Nephron progenitor cell (in vitro differentiated cells): ENCODE measurements around the gene GCSAM.
A peak's percentile ranks its signal among the peaks of the same experiment; 100 is the strongest.

Source experiments
- DNase-seq: peaks from one replicate; pipeline ENCODE4 v3.0.0; 2021
- H3K27ac Mint-ChIP-seq: 2 replicates; pipeline ENCODE4 v1.8.0; 2021; ENCODE audit warnings: mild to moderate bottlenecking, moderate library complexity, mixed read lengths
- H3K27me3 Mint-ChIP-seq: 2 replicates; pipeline ENCODE4 v1.8.0; 2021; ENCODE audit warnings: mild to moderate bottlenecking, low read depth, mixed read lengths; ENCODE audit not compliant: poor library complexity
- H3K36me3 Mint-ChIP-seq: 2 replicates; pipeline ENCODE4 v1.8.0; 2021; ENCODE audit warnings: low read depth, mixed read lengths
- H3K4me1 Mint-ChIP-seq: 2 replicates; pipeline ENCODE4 v1.8.0; 2021; ENCODE audit warnings: mixed read lengths
- H3K4me3 Mint-ChIP-seq: 2 replicates; pipeline ENCODE4 v1.8.0; 2021; ENCODE audit warnings: mild to moderate bottlenecking, moderate library complexity, mixed read lengths
- H3K9me3 Mint-ChIP-seq: 2 replicates; pipeline ENCODE4 v1.8.0; 2021; ENCODE audit warnings: mild to moderate bottlenecking, moderate library complexity, mixed read lengths
- CTCF ChIP-seq: fragments of 200-600 bp; sonication (generic); IDR thresholded peaks from 2 replicates; pipeline ENCODE4 v1.5.0; 2021; ENCODE audit warnings: antibody characterized with exemption

GCSAM gene, protein sequence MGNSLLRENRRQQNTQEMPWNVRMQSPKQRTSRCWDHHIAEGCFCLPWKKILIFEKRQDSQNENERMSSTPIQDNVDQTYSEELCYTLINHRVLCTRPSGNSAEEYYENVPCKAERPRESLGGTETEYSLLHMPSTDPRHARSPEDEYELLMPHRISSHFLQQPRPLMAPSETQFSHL

DNA sequence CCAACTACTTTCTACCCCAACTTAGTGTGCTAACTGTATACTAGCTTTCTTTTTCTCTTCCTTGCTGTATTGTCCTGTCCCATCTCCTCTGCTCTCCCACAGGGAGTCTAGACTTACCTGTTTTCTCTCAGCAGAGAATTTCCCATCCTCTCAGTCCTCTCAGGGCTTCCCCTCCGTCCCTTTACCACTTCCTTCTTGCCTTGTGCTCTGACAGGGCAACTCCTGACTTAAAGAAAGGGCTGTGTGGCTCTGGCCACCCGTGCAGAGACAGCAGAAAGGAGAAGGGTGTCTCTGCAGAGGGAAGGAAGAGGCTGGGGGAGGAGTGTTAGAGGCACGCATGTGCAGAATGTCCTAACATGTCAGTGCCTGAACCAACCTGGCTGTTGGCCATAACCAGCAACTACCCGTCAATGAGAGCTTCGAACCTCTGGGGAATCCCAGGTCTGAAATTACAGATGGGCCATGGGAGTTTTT, at the start of gene GCSAM:
Gene GCSAM (minus strand): TSS at position 274 of the 474 bp plus-strand sequence. CDS start 128 bp downstream, at position 146.
- no peaks in the 10 kb centered on the region for H3K27me3 Mint-ChIP-seq
- no peak within 1 kb of the TSS for H3K4me3 Mint-ChIP-seq
- H3K27ac Mint-ChIP-seq, result peak within 1 kb of the TSS; percentile 97
- peaks cover 76% of the 10 kb centered on the region for H3K4me1 Mint-ChIP-seq
- peaks cover 45% of the 10 kb centered on the region for H3K36me3 Mint-ChIP-seq
- no peak for TF ChIP-seq CTCF
- no peaks in the 10 kb centered on the region for H3K9me3 Mint-ChIP-seq
- DNase-seq, result no peak

DNA sequence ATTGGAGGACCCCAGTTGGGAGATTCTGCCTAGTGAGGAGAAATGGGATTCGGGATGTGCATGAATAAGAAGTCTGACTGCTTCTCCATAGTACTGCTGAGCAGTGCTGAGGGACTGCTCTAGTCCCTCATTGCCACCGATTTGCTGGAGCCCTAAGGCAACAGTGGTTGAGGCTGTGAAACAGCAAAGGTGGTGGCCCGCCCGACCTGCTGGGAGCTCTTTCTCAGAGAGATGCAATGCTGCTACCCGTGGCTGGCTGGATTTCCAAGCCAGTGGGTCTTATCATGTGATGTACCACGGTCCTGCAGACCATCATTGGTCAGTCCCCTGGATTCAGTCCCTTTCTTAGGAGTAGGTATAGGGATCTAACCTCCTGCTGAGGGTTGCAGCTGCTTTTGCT, 42.6 kb upstream of the GCSAM start:
- no peak overlapping the region for H3K4me3 Mint-ChIP-seq
- peaks cover 3% of the 10 kb centered on the region for H3K27me3 Mint-ChIP-seq
- no peaks in the 10 kb centered on the region for H3K9me3 Mint-ChIP-seq
- peaks cover 15% of the 10 kb centered on the region for H3K36me3 Mint-ChIP-seq
- no peak for TF ChIP-seq CTCF
- DNase-seq, result no peak
- H3K27ac Mint-ChIP-seq, result no peak overlapping the region
- H3K4me1 Mint-ChIP-seq, result no peaks in the 10 kb centered on the region

DNA sequence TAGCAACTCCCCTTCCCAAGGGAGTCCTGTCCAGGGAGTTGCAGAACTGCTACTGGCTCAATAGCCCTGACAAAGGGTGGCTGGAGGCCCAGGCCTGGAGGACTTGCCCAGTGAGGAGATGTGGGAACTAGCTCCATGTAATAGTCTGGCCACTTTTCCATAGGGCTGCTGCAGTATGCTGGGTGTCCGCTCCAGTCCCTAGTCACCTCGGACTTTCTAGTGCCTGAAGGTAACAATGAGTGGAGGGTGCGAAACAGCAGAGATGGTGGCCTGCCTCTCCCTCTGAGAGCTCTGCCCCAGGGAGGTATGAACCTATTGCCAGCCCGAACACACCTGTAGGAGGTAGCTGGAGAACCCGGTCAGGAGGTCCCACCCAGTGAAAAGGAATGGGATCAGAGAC, 42.0 kb upstream of the GCSAM start:
- no peaks in the 10 kb centered on the region for H3K9me3 Mint-ChIP-seq
- H3K4me1 Mint-ChIP-seq, result no peaks in the 10 kb centered on the region
- peaks cover 3% of the 10 kb centered on the region for H3K27me3 Mint-ChIP-seq
- no peak overlapping the region for H3K27ac Mint-ChIP-seq
- H3K36me3 Mint-ChIP-seq, result peaks cover 15% of the 10 kb centered on the region
- DNase-seq, result no peak
- no peak for TF ChIP-seq CTCF
- no peak overlapping the region for H3K4me3 Mint-ChIP-seq

DNA sequence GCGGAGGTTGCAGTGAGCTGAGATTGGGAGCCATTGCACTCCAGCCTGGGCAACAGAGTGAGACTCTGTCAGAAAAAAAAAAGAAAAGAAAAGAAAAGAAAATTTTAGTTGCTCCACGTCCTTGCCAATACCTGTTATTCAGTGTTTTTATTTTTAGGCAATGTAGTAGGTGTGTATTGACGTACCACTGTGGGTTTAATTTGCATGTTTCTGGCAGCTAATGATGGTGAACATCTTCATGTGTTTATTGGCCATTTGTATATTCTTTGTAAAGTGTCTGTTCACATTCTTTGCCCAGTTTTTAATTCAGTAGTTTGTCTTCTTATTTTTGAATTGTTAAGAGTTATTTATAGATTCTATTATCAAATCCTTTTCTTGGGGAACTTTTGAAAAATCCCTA, 38.1 kb upstream of the GCSAM start:
- TF ChIP-seq CTCF, result no peak
- no peak overlapping the region for H3K27ac Mint-ChIP-seq
- H3K4me1 Mint-ChIP-seq, result no peaks in the 10 kb centered on the region
- H3K27me3 Mint-ChIP-seq, result peaks cover under 1% of the 10 kb centered on the region
- peaks cover 37% of the 10 kb centered on the region for H3K36me3 Mint-ChIP-seq
- no peak for DNase-seq
- H3K9me3 Mint-ChIP-seq, result peaks cover 3% of the 10 kb centered on the region
- H3K4me3 Mint-ChIP-seq, result no peak overlapping the region

GRCh38 chr3:112170046-112170445, 37.0 kb upstream of the GCSAM start:
- no peaks in the 10 kb centered on the region for H3K4me1 Mint-ChIP-seq
- peaks cover 46% of the 10 kb centered on the region for H3K36me3 Mint-ChIP-seq
- H3K27ac Mint-ChIP-seq, result no peak overlapping the region
- H3K4me3 Mint-ChIP-seq, result no peak overlapping the region
- peaks cover 14% of the 10 kb centered on the region for H3K9me3 Mint-ChIP-seq
- DNase-seq, result no peak
- H3K27me3 Mint-ChIP-seq, result no peaks in the 10 kb centered on the region
- TF ChIP-seq CTCF, result no peak

DNA sequence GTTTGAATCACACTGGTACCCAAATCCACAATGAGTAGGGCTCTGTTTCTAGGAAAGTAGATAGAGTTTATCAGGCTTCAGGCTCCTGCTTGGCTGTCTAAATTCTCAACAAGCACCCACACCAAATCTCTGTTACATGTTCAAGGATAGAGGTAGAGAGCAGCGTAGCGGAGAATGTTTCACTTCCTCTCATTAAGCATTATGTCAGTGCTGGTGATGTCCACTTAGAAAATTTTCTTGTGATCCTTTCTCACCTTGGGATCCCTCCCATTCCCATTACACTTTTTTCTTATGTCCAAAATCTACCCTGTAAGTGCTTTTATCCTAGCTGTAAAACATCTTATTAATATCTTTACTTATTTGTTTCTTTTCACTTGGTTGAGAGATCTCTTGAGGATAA, 34.7 kb upstream of the GCSAM start:
- peaks cover 38% of the 10 kb centered on the region for H3K36me3 Mint-ChIP-seq
- no peaks in the 10 kb centered on the region for H3K27me3 Mint-ChIP-seq
- H3K4me3 Mint-ChIP-seq, result no peak overlapping the region
- no peaks in the 10 kb centered on the region for H3K4me1 Mint-ChIP-seq
- H3K9me3 Mint-ChIP-seq, result peaks cover 25% of the 10 kb centered on the region
- DNase-seq, result no peak
- TF ChIP-seq CTCF, result no peak
- H3K27ac Mint-ChIP-seq, result no peak overlapping the region
